D721Med (cell line): Measurements from ENCODE around the gene ANKRD33B.

Source experiments
- DNase-seq: peaks from one replicate; pipeline ENCODE4 v3.0.0; 2011; ENCODE audit warnings: low spot score; ENCODE audit not compliant: insufficient read length
- FAIRE-seq: peaks from 2 replicates; lab custom pipeline; 2011; peaks lifted over from hg19 to GRCh38; lab: Jason Lieb, UNC
- TF ChIP-seq, protein P1 (sequence below): IDR thresholded peaks from 2 replicates; pipeline ENCODE4 v1.5.1; 2012; ENCODE audit warnings: mild to moderate bottlenecking, control low read depth; ENCODE audit not compliant: insufficient read depth; ENCODE audit errors: missing control alignments

ANKRD33B gene

GRCh38 chr5:10537624-10538023, 26.2 kb upstream of the ANKRD33B start:
- no peak for DNase-seq
- no peak for FAIRE-seq
- TF ChIP-seq, protein P1, sequence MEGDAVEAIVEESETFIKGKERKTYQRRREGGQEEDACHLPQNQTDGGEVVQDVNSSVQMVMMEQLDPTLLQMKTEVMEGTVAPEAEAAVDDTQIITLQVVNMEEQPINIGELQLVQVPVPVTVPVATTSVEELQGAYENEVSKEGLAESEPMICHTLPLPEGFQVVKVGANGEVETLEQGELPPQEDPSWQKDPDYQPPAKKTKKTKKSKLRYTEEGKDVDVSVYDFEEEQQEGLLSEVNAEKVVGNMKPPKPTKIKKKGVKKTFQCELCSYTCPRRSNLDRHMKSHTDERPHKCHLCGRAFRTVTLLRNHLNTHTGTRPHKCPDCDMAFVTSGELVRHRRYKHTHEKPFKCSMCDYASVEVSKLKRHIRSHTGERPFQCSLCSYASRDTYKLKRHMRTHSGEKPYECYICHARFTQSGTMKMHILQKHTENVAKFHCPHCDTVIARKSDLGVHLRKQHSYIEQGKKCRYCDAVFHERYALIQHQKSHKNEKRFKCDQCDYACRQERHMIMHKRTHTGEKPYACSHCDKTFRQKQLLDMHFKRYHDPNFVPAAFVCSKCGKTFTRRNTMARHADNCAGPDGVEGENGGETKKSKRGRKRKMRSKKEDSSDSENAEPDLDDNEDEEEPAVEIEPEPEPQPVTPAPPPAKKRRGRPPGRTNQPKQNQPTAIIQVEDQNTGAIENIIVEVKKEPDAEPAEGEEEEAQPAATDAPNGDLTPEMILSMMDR: no peak

DNA sequence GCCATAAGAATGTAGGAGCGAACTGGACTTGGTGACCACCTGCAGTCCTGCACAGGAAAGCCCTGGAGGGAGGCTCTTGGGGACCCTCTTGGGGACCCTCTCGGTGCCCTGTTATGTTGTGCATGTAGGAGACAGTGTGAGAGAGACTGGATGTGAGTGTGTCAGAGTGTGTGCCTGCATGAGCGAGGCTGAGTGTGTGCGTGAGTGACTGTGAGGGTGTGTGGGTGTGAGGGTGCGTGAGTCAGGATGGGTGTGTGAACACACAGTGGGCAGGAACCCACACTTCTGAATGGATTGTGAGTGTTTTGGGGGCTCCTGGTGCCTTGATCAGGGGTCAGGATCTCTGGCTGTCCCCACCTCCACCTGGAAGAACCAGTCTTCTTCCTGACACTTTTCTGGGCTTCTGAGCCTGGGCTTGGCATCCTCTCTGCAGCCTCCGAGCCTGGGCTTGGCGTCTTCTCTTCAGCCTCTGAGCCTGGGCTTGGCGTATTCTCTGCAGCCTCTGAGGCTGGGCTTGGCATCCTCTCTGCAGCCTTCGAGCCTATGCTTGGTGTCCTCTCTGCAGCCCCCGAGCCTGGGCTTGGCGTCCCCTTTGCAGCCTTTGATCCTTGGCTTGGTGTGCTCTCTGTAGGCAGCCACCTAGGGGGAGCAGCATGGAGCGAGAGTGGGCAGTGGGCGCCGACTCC, 25.6 kb upstream of the ANKRD33B start:
- FAIRE-seq: no peak
- TF ChIP-seq, protein P1: no peak

DNA sequence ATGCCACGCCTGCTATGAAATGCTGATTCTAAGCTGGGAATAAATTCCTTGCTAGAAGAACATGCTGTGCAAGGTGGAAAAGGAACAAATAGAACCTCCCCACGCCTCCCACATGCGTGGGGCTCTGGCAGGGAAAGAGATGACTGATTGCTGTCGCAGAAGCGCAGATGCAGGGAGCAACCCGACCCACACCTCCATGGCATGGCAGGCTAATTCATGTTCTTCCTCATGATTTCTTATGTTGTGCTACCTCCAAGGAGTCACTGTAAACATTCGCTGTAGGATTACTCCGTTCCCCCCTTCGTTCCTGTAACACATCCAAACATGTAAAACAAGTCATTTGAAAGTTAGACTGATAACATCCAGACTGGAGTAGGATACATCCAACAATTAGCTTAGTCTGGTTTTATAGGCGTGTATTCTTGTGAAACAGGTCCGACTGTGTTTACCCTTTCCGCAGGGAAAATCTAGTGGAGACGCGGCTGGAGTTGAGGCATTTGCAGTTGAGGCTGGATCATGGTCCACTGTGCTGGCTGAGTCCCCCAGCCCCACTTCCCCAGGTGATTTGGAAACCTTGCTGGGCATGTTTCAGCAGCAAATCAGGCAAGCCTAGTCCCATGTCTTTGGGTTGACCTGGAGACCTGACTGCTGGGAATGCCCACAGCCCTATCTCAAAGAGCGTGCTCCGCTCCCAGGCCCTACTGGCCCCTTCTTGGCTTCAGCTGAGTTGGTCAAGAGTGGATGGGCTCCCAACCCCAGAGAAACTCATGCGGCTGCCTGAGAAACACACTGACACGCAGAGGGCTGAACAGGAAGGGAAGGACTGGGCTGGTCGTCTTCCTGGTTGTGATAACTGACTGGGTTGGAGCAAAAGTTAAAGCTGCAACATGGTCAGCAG, 24.8 kb upstream of the ANKRD33B start:
- DNase-seq: no peak
- TF ChIP-seq, protein P1: no peak
- FAIRE-seq: no peak

More for the DNA sequence above, 25.6 kb upstream of the ANKRD33B start:
- DNase-seq: no peak

GRCh38 chr5:10539687-10539998, 24.2 kb upstream of the ANKRD33B start:
- TF ChIP-seq, protein P1: no peak
- FAIRE-seq (no peak), DNase-seq (no peak)

DNA sequence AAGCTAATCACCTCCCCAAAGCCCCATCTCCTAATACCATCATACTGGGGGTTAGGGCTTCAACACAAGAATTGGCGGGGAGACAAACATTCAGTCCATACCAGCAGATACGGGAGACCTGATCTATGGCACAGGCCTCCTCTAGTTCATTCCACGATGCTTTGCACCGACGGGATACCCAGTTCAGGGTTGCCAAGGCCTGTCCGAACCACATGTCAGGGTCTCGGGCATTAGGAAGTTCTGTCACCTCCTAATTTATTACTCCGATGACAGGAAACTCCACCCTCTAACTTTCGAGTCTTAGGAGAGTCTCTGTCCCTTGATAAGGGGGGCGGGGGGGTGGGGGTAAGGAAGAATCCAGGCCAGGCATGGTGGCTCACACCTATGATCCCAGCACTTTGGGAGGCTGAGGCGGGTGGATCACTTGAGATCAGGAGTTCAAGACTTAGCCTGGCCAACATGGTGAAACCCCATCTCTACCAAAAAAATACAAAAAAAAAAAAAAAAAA, 23.8 kb upstream of the ANKRD33B start:
- no peak for FAIRE-seq
- TF ChIP-seq, protein P1: no peak
- no peak for DNase-seq

DNA sequence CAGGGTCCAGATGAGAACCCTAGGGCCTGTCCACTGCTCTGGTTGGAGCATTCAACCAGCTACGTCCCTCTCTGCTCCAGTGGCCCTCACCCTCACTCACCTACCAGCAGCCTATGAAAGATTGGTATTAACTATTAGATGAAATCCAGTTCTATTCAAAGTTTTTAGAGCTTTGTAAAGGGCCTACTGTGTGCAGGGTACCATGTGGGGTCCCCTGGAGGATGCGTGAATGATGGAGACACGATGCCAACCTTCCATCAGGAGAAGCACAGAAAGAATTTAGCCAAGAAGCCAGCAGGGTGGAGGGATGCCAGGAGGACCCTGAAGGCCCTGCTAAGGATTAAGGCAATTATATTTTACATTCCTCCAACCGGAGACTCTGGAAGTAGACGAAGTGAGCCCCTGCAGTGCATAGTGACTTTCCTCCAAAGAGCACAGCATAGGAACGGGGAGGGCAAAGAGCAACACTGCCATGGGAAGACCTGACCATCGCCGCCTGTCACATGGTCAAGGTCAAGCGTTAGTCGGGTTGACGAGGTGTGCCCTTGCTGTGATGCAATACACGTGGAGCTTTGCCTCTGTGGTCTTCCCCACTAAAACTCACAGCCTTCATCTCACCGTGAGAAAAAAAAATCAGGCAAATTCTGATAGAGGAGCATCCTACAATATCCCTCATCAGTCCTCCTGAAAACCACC, 22.8 kb upstream of the ANKRD33B start:
- DNase-seq (no peak), FAIRE-seq (no peak)
- TF ChIP-seq, protein P1: no peak
